Measurements from ENCODE around the gene MPZL3.

MPZL3 gene

GRCh38 chr11:118251858-118252652 lies at the start of gene MPZL3:
TSS of gene MPZL3 (minus strand) at chr11:118252365. CDS start at chr11:118252294, 71 bp downstream.
- H3K9ac ChIP-seq (ENCODE audit: low read length) = peak within 1 kb of the TSS; percentile 59
- no peak for TF ChIP-seq CTCF (IDR thresholded peaks at IDR 0.05; ENCODE audit: low read depth, low read length)
- TF ChIP-seq EZH2phosphoT487 (IDR thresholded peaks at IDR 0.05; ENCODE audit: low read depth) = no peak

GRCh38 chr11:118301600-118302195 lies 49.5 kb upstream of the MPZL3 start:
- Histone ChIP-seq H3K4me1 (ENCODE audit: low read length) (no peaks in the 10 kb centered on the region), H3K79me2 (ENCODE audit: low read length) (no peaks in the 10 kb centered on the region), H3K4me2 (ENCODE audit: low read length) (no peak overlapping the region), H3K9me3 (ENCODE audit: insufficient read depth, low read length) (no peaks in the 10 kb centered on the region), H3K4me3 (ENCODE audit: low read length) (no peak overlapping the region), H2AFZ (ENCODE audit: low read depth, low read length) (no peak overlapping the region), H3K27ac (ENCODE audit: low read length) (no peak overlapping the region), H3K27me3 (ENCODE audit: low read depth, low read length) (peaks cover 14% of the 10 kb centered on the region; the same call in 1 of the 2 replicates), H4K20me1 (ENCODE audit: insufficient read depth, low read length) (no peaks in the 10 kb centered on the region), H3K9ac (ENCODE audit: low read length) (no peak overlapping the region), H3K36me3 (replicated peaks; ENCODE audit: low read depth, low read length) (no peaks in the 10 kb centered on the region)
- TF ChIP-seq CTCF (IDR thresholded peaks at IDR 0.05; ENCODE audit: low read depth, low read length) = no peak
- no peak for TF ChIP-seq EZH2phosphoT487 (IDR thresholded peaks at IDR 0.05; ENCODE audit: low read depth)

More at GRCh38 chr11:118251858-118252652, at the start of gene MPZL3:
- no peaks in the 10 kb centered on the region for H3K9me3 ChIP-seq (ENCODE audit: insufficient read depth, low read length)
- H3K4me3 ChIP-seq (ENCODE audit: low read length) = peak within 1 kb of the TSS; percentile 85
- no peaks in the 10 kb centered on the region for H3K79me2 ChIP-seq (ENCODE audit: low read length)
- peak within 1 kb of the TSS; percentile 85 for H2AFZ ChIP-seq (ENCODE audit: low read depth, low read length)
- H4K20me1 ChIP-seq (ENCODE audit: insufficient read depth, low read length) = no peaks in the 10 kb centered on the region
- H3K4me2 ChIP-seq (ENCODE audit: low read length) = peak within 1 kb of the TSS; percentile 83
- no peaks in the 10 kb centered on the region for H3K27me3 ChIP-seq (ENCODE audit: low read depth, low read length)
- H3K27ac ChIP-seq (ENCODE audit: low read length) = peak within 1 kb of the TSS; percentile 56
- no peaks in the 10 kb centered on the region for H3K36me3 ChIP-seq (replicated peaks; ENCODE audit: low read depth, low read length)
- H3K4me1 ChIP-seq (ENCODE audit: low read length) = peaks cover 5% of the 10 kb centered on the region; the same call in 1 of the 2 replicates

GRCh38 chr11:118295815-118296454 lies 43.8 kb upstream of the MPZL3 start:
- no peak overlapping the region for H2AFZ ChIP-seq (ENCODE audit: low read depth, low read length)
- H3K27me3 ChIP-seq (ENCODE audit: low read depth, low read length) = peaks cover 11% of the 10 kb centered on the region; the same call in 1 of the 2 replicates
- peaks cover 4% of the 10 kb centered on the region; the same call in 1 of the 2 replicates for H3K4me1 ChIP-seq (ENCODE audit: low read length)
- H3K79me2 ChIP-seq (ENCODE audit: low read length) = no peaks in the 10 kb centered on the region
- TF ChIP-seq CTCF (IDR thresholded peaks at IDR 0.05; ENCODE audit: low read depth, low read length) (peak; percentile 72), EZH2phosphoT487 (IDR thresholded peaks at IDR 0.05; ENCODE audit: low read depth) (no peak)
- H3K4me3 ChIP-seq (ENCODE audit: low read length) = no peak overlapping the region
- H3K36me3 ChIP-seq (replicated peaks; ENCODE audit: low read depth, low read length) = no peaks in the 10 kb centered on the region
- H3K4me2 ChIP-seq (ENCODE audit: low read length) = no peak overlapping the region
- H3K9ac ChIP-seq (ENCODE audit: low read length) = no peak overlapping the region
- no peak overlapping the region for H3K27ac ChIP-seq (ENCODE audit: low read length)
- H3K9me3 ChIP-seq (ENCODE audit: insufficient read depth, low read length) = no peaks in the 10 kb centered on the region
- no peaks in the 10 kb centered on the region for H4K20me1 ChIP-seq (ENCODE audit: insufficient read depth, low read length)

- H3K9me3 ChIP-seq (ENCODE audit: insufficient read depth, low read length) = no peaks in the 10 kb centered on the region
- peaks cover 9% of the 10 kb centered on the region; the same call in 1 of the 2 replicates for H3K27me3 ChIP-seq (ENCODE audit: low read depth, low read length)
- H2AFZ ChIP-seq (ENCODE audit: low read depth, low read length) = no peak overlapping the region
- no peaks in the 10 kb centered on the region for H3K36me3 ChIP-seq (replicated peaks; ENCODE audit: low read depth, low read length)
- H3K79me2 ChIP-seq (ENCODE audit: low read length) = no peaks in the 10 kb centered on the region
- TF ChIP-seq CTCF (IDR thresholded peaks at IDR 0.05; ENCODE audit: low read depth, low read length) (no peak), EZH2phosphoT487 (IDR thresholded peaks at IDR 0.05; ENCODE audit: low read depth) (no peak)
- no peak overlapping the region for H3K27ac ChIP-seq (ENCODE audit: low read length)
- H3K9ac ChIP-seq (ENCODE audit: low read length) = no peak overlapping the region
- H3K4me2 ChIP-seq (ENCODE audit: low read length) = no peak overlapping the region
- H3K4me3 ChIP-seq (ENCODE audit: low read length) = no peak overlapping the region
- H4K20me1 ChIP-seq (ENCODE audit: insufficient read depth, low read length) = no peaks in the 10 kb centered on the region
- peaks cover 8% of the 10 kb centered on the region; the same call in 1 of the 2 replicates for H3K4me1 ChIP-seq (ENCODE audit: low read length)
Measured at GRCh38 chr11:118295199-118295598, 43.0 kb upstream of the MPZL3 start.

Measured in OCI-LY3 (cell line).